ENCODE measurements around the gene NEGR1.

Gene NEGR1

DNA sequence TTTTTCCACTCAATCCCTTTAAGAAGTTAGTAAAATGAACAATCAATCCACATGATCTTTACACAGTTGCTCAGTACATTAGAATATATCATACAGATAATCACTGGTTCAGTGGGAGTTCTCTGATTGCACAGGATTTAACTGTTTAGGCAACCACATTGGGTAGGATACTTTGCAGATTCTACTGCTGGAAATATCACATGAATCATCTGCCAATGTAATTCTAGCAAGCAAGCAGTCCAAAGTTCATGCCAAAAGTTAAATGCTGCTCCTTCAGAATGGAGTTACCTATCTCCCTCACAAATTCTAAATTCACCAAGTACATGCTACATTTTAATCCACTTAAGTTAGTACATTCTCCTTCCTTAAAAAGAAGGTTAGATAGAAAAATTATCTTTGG, 52.4 kb downstream of the NEGR1 start:
- DNase-seq, result no peak

DNA sequence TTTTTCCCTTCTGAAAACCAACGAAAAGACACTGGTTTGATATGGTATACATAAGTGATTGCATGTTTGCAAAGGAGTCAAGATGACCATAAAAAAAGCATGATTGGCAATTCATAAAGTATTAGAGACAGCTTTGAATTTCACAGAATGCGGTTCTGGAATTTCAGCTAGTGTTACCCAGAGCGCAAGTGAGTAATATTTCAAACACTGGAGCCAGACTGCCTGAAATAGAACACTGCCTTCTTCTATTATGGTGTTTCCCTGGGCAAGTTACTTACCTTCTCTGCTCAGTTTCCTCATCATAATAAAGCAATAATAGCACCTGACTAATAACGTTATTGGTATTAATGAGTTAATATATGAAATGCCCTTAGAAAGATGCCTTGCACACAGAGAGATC, 54.7 kb downstream of the NEGR1 start:
- DNase-seq, result no peak

DNA sequence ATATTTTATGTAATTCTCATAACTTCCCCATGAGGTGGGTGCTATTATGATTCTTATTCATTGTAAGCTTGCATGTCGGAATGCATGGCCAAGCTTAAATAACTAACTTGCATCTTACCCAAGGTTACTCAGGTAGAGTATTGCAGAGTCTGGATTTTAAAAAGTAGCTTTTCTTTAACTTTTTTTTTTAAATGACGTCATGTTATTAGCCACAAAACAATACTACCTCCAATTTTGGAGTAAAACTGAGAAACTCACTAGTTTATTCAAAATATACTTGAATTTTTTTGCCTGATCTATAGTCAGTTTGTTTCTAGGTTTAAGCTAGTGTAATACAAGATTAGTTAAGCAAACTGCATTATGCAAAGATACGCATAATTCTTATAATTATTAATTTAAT, 57.8 kb downstream of the NEGR1 start:
- DNase-seq, result no peak

DNA sequence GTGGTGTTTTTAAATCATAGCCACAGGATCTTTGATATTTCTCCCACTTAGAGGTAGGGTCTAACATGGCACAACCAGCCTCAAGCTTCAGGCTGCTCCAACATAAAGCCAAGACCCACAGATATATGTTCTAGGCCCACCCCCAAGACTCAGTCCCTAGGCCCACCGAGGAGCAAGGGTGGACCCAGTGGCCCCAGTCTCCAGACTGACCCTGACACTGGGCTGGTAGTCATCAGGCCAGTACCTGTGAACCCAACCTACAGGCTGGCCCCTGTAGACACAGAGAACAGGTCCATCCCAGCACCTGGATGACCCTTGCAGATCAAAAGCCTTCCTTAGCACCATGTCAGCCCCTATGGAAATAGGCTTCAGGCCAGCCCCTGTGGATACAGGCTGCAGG, 60.5 kb downstream of the NEGR1 start:
- no peak for DNase-seq

DNA sequence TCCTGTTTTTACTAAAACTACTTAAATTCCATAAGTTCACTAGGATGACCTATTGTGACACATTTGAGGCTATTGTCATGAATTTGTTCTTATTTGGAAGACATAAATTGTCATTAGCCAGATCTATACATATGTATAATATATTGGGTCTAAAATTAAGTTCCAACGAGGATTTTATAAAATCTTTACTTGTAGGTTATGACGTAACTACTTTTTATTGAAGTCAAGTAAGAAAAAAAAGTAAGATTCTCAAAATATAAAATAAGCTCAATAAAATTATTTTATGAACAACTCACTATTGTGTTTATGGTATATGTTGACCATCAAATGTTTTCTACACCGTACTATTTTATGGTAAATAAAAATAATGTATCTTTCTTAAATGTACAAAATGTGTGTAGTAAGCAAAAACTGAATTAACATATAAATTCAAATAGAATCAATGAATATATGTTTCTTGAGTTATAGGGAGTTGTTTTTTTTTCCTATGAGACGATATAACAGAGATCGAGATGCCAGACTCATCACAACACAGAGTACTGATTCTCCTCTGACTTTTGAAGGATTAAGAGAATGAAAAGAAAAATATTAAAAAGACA, 64.1 kb downstream of the NEGR1 start:
- no peak for DNase-seq

DNA sequence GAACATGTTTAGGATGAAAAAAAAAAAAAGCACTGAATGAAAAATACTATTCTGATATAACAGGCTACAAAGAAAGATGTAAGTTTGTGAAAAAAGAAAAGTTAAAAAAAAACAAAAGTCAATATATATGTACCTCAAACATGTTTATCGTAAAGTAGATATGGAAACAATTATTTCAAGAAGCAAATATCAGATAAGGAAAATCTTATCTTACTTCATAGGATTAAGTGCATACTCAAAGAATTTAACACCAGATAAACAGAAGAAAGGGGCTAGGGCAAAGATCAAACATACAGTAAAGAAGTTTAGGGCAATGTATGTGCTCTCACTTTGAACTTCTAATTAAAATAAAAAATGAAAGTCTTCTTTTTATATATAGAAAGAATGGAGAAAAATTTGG, 75.3 kb downstream of the NEGR1 start:
- DNase-seq, result no peak

DNA sequence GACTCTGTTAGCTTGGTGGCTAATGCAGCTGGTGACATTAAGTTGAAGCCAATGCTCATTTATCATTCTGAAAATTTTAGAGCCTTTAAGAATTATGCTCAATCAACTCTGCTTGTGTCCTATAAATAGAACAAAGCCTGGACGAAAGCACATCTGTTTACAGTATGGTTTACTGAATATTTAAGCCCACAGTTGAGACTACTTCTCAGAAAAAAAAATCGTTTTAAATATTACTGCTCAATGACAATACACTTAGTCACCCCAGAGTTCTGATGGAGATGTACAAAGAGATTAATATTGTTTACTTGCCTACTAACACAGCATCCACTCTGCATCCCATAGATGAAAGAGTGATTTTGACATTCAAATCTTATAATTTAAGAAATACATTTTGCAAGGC, 79.6 kb downstream of the NEGR1 start:
- no peak for DNase-seq

DNA sequence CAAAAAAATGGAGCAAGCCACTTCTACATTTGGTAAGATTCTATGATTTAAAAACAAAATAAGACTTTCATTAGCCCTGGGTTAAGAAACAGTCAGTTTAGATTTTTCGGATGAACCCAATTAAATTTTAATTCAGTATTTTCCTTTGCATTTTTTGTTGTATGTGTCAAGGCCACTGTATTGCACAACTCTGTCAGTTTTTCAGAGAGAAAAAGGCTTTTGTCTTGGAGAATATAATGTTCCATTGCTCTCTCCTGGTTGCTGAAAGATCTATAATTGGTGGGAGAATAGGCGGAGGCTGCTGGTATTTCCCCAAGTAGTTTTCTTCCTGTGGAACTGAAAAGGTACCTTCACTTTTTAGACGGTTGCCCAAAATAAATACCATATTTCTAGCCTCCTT, 84.6 kb downstream of the NEGR1 start:
- DNase-seq, result no peak

DNA sequence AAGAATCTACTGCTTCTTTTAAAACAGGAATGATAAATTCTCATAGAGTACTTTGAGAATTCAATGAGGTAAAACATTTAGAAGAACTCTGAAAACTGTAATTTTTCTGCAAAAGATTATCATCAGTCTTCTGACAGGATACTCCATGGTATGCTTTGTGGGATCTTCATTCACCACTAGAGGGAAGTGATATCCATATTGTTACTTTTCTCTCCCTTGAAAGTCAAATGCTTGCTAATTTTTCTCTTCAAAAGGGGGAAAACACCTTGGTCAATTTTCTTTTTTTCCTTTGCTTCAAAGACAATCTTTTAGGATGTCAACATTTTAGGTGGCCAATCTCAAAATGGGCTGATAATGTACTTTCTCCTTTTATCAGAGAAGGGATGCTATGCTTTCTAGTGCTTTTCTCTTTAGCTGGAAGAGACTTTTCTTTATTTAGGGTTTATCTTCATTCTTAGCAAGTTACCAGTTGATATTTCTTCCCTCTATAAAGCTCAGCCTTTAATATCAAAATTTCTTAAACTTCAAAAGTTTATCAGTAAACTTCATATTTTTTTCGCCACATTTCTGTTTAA, 95.5 kb downstream of the NEGR1 start:
- DNase-seq, result no peak

DNA sequence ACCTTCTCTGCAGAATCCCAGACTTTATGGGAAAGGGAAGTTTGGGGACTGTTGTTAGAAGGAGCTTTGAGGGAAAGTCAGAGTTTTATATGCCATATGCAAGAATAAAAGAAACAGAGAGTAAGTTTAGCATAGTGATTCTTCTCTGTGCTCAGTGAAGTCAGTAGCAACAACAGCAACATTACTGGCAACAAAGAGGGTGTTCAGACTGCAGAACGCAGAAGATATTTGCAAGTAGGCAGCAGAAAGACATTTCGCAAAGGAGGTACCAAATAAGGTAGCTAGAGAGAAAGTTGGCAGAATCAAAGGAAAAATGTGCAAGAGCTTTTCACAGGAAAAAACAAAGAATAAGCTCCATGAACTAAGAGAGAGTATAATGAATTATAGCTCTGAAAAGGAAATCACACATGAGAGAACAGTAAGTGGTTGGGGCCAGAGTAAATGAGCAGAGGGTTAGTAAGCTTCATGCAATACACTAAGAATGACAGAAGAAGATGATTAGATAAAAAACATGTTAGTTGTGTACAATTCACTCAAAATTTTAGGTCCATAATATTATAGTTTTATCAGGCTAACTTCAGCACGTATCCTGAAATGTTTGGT, 98.1 kb downstream of the NEGR1 start:
- DNase-seq, result no peak

DNA sequence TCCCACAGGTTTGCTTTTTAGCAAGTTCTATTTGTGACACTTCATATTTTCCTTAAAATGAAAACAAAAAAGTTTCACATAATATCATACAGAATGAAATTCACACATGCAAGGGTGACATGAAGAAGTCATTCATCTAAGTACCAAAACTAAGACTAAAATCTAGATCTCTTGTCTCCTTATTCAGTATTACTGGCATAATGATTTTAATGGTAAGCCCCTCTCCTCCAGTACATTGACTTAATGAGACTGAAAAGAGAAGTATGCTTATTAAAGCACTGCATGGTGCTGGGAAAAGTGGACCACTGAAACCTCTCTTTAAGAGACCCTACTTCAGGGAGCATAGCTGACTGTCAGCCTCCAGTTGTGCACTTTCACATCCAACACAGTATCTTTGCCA, 99.5 kb downstream of the NEGR1 start:
- no peak for DNase-seq

DNA sequence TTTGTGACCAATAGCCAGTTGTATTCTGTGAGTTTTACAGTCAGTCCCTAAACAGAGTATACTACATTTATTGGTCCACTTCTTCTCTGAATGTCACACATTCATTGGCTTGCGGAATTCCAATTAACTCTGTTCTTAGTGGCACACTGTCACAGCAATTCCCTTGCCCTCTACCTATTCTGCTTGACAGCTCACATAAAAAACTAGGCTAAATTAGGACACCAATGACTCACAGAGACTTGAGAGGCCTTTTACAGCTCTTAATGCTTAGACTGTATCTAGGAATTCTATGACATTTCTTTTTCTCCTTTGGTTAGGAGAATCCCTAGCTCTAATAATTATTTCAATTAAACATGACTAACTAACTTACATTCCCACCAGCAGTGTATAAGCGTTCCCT, 104.1 kb downstream of the NEGR1 start:
- DNase-seq, result no peak

DNA sequence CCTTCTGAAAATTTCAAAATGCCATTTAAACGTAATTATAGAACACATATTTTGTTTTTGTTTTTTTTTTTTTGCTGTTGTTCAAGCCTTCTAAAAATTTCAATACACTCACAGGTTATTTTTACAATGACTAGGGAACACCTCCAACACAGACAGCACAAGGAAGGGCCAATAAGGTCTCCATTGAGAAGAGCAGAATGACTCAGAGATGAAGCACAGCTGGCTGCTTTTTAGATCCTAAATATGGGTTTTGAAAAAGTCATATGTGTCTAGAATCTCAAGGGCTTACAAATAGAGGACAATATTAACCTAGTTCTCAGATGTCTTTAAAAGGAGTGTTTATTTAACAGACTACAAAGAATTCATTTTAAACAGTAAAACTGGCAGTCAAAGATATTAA, 104.6 kb downstream of the NEGR1 start:
- no peak for DNase-seq

DNA sequence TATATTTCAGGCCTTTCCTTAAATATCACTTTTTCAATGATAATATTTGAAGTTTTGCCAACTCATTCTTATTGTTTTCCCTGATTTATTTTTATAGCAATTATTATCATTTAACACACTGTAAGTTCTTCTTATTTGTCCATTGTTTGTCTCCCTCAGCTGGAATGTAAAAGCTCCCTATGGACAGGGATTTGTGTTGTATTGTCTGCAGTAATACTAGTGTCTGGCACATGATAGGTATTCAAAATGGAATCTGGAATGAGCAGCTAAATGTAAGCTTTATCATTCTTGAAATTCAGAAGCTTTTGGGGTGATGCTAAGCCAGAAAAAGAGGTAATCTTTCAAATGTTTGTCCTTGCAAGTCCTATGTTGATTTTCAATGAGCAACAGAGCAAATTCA, 112.1 kb downstream of the NEGR1 start:
- no peak for DNase-seq

DNA sequence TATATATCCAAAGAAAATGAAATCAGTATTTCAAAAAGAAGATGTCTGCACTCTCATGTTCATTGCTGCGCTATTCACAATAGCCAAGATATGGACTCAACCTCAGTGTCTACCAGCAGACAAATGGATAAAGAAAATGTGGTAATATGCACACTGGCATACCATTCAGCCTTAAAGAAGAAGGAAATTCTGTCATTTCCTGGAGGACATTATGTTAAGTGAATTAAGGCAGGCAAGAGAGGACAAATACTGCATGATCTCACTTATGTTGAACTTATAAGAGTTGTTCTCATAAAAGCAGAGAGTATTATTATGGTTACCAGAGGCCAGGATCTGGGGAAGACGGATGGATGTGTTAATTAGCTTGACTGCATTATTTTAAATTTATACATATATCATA, 115.9 kb downstream of the NEGR1 start:
- DNase-seq, result no peak

DNA sequence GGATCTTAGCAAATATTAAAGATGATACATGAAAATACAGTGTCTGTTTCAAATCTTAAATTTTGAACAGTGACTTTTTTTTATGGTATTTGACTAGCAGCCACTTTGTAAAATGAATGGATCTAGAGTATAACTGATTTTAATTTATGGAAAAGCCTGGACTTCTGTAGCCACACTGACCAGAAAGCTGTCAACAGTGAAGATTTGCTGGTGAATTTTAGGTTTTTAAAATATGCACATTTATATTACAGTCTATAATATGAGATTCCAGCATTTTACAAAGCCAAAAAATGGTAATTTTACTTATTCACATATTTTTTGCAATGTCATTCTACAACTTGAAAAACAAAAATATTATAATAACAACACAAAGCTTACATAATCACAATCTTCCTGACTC, 131.8 kb downstream of the NEGR1 start:
- DNase-seq, result no peak

DNA sequence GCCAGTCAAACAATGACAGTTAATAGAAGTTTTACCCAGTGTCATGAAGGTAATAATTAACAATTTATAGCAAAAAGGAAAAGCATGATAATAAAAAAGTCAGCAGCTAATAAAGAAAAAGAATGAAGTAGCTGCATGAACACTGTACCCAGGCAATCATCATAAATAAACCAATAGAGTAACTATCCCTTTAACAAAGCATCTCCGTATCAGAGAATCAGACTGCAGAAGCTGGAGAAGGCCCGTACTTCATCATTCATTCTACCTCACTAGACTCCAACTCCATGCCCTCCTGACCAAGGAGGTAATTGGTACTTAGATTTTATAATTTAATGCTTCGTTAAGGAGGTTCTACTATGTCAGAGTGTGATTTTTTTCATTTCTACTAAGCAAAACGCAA, 140.5 kb downstream of the NEGR1 start:
- no peak for DNase-seq

DNA sequence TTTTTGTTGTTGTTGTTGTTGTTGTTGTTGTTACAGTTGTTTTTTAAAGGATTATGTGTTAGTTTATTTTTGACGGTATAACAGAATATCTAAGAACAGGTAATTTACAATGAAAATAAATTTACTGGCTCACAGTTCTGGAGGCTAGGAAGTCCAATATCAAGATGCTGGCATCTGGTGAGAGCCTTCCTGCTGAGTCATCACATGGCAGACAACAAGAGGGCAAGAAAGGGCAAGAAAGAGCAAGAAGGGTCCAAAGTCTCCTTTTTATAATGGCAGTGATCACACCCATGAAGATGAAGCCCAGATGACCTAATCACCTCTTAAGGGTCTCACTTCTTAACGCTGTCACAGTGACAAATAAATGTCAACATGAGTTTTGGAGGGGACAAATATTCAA, 142.1 kb downstream of the NEGR1 start:
- no peak for DNase-seq

DNA sequence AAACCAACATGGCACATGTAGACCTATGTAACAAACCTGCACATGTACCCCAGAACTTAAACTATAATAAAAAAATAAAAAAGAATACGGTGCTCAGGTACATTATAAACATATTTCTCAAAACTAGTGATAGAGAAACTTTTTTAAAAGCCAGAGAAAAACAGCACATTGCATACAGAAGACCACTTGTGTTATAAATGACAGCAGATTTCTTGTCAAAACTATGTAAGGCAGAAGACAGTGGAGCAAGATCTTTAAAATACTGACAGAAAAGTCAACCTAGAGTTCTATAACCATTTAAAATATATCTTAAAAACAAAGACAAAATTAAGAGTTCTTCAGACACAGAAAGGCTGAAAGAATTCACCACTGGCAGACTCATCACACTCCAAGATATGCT, 144.7 kb downstream of the NEGR1 start:
- no peak for DNase-seq

DNA sequence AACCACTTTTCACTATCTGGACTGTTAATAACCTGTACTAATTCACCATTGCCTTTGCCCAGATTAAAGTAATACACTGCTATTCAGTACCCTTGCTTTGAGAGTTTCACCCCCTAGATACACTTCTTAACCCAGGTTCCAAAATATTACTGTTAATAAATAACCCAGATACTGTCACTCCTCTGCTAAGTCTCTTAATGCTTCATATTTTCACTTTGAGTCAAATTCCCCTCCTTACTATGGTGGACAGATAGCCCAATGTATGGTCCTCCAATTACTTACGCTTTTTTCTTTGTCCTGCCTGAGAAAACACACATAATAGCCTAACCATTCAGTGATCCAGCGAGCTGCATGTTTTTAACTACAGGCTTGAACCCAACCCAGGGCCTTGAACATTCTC, 152.5 kb downstream of the NEGR1 start:
- DNase-seq, result no peak

DNA sequence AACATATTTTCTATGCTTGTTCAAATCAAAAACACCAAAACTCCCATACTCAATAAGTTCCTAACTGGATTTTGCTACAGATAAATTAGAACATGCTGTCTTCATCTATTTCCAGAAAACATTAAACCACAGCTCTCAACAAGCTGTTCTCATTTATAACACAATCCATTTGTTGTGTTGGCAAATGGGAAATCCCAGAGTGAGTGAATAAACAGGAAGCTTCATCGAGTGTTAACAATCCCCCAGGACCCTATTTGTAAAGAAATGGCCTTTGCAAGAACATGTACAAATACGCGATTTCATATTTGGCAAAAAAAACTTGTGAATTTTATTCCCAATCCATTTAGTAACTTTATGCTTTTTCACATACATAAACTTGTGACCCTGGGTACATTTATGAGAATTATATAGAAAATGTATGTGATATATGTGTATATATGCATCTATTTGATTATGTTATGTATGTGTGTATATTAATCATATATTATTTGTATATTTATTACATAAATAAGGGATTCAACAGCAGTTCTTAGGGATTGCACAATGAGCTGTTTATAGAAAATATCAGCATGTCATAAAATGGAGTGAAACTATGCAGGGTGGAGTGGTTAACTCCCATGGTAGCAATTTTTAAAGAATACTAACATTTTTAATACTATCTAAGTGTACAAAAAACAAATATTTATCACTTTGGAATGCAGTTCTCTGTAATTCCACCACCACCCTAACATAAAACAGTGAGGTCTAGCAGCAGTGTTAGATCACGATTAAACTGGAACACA, 160.0 kb downstream of the NEGR1 start:
- DNase-seq, result no peak

DNA sequence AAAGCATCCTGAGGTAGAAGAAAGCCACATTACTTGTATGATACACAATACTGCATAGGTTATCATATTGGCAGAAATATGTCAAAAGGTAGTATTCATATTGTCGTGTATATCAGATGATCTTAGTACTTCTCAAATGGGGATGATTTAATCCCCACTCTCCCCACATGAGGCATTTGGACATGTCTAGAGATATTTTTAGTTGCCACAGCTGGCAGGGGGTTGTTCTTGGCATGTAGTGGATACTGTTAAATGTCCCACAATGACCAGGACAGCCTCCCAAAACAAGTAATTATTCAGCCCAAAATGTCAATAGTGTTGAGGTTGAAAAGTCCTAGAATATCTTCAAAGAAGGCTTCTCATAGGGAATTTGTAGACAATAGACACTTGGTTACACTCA, 162.8 kb downstream of the NEGR1 start:
- DNase-seq, result no peak

DNA sequence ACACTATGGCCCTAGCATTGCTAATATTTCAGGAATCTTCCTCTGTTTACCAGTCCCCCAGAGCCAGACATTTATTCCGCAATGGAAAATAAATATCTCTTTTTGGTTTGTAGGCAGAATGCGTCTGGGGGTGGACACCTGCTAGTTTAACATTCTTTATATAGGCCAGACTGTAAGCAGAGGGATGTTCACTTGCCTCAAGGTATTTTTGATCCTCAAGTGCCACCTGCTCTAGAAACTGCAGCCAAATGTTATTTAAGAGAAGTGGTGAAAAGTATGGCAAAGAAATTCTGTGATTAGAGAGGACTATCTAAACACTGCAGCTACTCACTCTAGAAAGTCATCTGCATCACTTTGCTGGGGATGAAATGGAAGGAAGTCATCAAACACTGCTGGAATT, 164.7 kb downstream of the NEGR1 start:
- DNase-seq, result no peak

DNA sequence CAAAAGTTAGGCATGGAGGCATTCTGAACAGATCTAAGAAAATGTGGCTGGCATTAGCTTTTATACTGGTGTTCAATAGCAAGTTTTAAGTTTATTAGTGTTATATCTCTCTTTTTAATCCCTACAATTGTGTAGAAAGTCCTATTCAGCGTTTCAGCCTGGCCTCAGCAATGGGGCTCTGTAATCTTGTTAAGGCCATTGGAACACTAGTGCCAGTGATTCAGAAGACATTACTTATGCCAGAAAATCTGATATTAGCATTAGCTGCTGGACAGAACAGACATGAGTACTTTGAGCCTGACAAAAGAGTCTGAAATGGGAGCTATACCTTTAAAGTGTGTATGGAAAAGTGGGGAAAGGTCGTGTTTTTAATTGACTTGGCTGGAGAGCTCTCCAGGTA, 167.0 kb downstream of the NEGR1 start:
- DNase-seq, result no peak

Measured in NCI-H1092 (cell line).